ENCODE results near the gene CD207.
"Not testable (repeated sequence)": the region's sequence is repeated elsewhere in the genome, so short reads cannot be mapped to it uniquely, and the experiment has no call there.

The CD207 gene

GRCh38 chr2:70828914-70829824 lies 6.4 kb downstream of the CD207 start:
- no peak for DNase-seq

- DNase-seq = no peak
These were observed 7.5 kb downstream of the CD207 start for GRCh38 chr2:70828115-70828514.

GRCh38 chr2:70827388-70827787 lies 8.2 kb downstream of the CD207 start:
- DNase-seq = no peak

DNA sequence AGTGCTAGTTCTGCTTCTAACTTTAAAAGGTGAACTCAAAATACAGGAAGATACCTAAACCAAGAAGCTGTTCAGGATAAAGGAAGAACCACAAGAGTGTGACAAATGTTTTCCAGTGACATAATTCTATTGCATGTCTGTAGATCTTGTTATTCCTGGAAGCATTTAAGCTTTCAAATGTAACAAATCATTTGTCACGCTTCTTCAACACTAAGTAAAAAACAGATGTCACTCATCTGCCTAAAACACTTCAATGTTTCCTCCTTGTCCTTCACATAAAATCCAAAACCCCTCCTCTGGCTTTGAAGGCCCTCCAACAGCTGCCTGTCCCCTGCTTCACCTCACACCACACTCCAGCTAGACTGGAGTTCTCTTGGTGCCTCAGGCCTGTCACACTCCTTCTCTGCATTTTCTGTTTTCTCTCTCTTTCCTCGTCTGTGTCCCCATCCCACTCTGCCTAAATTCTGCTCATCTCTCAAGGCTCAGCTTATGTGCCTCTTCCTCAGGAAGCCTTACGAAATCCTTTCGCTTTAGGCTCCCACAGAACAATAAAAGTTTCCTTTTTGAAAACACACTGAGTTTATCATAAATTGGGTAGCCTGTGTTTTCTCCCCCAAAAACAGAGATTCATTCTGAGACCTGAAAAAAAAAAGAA lies 8.8 kb downstream of the CD207 start:
- DNase-seq = no peak

DNA sequence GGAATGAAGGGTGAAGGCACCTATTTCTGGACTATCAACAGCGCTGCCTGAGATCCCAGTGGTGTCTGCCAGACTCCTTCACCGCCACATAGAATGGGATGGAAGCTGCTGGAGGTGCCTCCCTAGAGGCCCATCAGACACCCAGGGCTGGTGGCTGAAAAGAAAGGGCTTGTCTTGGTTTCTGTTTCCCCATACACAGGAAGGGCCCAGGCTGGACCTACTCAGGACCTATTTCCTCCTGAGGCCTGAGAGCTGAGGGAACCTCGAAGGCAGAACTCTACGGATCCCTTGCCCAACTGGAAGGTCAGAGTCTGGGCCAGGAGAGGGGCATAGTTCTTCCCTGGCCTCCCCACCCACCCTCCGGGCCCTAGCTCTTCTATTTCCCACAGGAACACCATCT lies 12.4 kb downstream of the CD207 start:
- DNase-seq = no peak

- no peak for DNase-seq
These were observed 12.8 kb downstream of the CD207 start for GRCh38 chr2:70822843-70823242.

DNA sequence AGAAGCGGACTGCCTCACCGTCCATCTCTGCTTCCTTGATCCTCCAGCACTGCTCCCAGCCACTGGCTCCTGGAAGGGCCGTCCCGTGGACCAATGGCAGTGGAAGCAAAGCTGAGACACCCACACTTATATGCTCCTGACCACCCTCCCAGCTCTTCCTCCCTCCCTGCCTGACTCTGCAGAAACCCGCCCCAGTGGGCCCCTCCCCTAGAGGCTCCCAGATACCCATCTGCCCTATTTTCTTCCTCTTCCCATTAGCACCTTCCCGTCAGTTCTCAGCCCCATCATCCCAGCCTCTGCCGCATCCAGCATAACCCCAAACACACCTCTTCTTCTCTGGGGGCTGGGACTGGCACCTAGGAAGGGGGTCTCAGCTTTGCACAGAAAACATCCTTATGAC lies 15.1 kb downstream of the CD207 start, which contains the start of gene CLEC4F:
Gene CLEC4F (minus strand): TSS at position 101 of the 400 bp plus-strand sequence. CDS start 76 bp downstream, at position 25.
- no peak for DNase-seq

DNA sequence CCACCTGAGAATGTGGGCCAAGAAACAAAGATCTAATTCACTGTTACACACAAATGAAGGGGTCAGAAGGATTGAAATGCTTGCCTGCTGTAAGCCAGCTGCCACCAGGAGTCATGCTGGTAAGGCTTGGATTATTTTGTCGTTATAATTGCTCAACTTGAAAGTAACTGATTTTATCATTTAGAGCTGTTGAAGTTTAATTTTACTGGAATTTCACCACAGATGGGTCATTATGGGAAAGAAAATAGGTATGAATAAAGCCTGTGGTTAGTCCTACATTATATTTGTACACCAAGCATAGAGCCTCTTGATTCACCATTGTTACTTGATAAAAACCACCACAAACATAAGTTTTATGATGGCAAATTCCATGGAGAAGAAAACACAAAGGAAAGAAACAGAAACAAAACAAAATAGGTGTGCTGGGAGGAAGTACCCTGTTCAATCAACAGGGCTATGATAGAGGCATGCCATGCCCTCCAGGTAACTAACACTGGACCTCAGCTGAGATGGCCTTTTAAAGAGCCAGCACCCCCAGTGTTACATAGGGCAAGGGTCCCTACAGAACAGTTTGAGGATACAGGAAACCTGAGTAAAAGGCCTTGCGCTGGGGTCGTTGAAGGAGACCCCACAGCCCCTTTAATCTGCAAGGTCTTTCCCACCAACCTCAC lies 18.2 kb downstream of the CD207 start:
- DNase-seq = no peak

- DNase-seq = no peak
These were observed 18.9 kb downstream of the CD207 start for GRCh38 chr2:70816726-70817125.

GRCh38 chr2:70808983-70809958 lies 26.3 kb downstream of the CD207 start:
- DNase-seq = no peak

DNA sequence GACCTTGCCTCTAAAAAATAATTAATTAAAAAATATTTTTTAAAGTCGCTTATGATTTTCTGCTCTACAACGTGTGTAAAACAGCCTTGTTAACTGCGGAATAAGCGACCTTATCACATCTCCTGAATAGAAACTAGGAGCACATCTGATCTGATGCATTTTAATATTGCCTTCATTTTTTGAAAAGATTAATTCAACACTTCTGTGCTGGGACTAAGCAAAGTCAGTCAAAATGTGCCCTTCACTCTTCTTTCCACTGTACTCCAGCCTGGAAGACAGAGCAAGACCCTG lies 27.8 kb downstream of the CD207 start:
- DNase-seq = no peak

- no peak for DNase-seq
These were observed 28.4 kb downstream of the CD207 start for GRCh38 chr2:70807102-70807827.

GRCh38 chr2:70806620-70807019 lies 29.0 kb downstream of the CD207 start:
- DNase-seq = no peak

- DNase-seq = no peak
These were observed 29.6 kb downstream of the CD207 start for GRCh38 chr2:70806013-70806412.

DNA sequence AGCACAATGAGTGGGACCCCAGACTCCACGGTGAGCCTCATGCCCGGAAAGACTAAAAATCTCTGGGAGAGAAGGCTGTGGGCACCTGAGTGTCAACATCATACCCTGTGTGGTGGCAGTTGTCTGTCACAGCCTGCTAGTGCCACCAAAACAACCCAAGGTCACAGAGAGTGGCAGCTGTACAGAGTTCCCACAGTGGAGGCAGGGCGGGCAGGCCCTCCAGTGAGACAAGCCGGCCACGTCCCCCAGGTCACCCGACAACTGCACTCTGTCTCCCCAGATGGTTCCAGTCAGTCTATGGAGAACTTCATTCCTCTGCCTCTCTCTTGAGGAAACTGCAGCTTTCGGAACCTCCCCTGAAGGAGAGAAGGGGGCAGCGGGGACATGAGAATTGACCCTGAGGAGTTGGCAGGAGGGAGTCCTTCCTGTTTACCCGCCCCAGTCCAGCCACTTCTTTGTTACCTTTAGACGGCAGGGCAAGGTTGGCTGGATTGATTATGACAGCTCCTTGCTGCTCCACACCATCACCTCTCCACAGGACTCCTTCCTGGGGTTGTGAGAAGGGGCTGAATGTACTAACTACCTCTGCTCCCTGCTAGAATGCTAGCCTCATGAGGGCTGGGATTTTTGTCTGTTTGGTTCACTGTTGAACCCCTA lies 33.9 kb downstream of the CD207 start:
- no peak for DNase-seq

GRCh38 chr2:70799706-70800105 lies 35.9 kb downstream of the CD207 start:
- DNase-seq = no peak

GRCh38 chr2:70797996-70798395 lies 37.6 kb downstream of the CD207 start:
- DNase-seq = not testable (repeated sequence)

GRCh38 chr2:70797506-70797905 lies 38.1 kb downstream of the CD207 start:
- no peak for DNase-seq

DNA sequence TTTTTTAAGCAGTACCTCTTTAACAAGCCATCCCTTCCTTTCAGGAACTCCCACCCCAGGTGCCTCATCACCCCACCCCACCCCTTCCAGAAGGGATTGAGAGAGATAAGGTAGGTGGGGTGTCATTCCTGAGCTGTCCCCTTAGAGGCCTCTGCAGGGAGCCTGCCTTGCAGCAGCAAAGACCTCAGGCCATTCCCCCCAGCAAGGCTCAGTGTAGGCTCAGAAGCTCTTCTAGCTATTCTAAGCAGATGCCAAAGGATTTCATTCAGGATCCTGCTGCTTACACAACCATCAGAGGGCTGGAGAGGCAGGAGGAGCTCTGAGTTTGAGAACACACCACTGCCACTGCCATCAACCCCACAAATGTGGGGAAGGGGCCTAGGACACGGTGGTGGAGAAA lies 39.4 kb downstream of the CD207 start:
- DNase-seq = no peak

GRCh38 chr2:70795164-70795995 lies 40.2 kb downstream of the CD207 start:
- no peak for DNase-seq

Measured in bone marrow (tissue), 2 donors.